H9 (cell line): ENCODE data around the gene ITGA7. TPM values are rescaled to one million over a fixed set of nuclear protein-coding genes. Genes with fewer than 3 reads are reported as not detected.

Experiments used
- DNase-seq: peaks from one replicate; pipeline ENCODE4 v3.0.0-alpha.2; 2017
- H2AFZ ChIP-seq: one replicate; pipeline ENCODE4 v1.6.1; 2013; ENCODE audit warnings: mild to moderate bottlenecking, low read length, control low read depth, moderate library complexity
- H2AK5ac ChIP-seq: 2 replicates; pipeline ENCODE4 v1.6.1; 2013; ENCODE audit warnings: low read length, control low read depth, mixed read lengths; ENCODE audit not compliant: insufficient read length
- H2BK120ac ChIP-seq: one replicate; pipeline ENCODE4 v1.6.1; 2013; ENCODE audit warnings: low read depth, mild to moderate bottlenecking, low read length, control low read depth, inconsistent platforms; ENCODE audit not compliant: poor library complexity, severe bottlenecking
- H2BK12ac ChIP-seq: 2 replicates; pipeline ENCODE4 v1.6.1; 2013; ENCODE audit warnings: low read length, control low read depth, mixed read lengths, low read depth; ENCODE audit not compliant: insufficient read length
- H2BK15ac ChIP-seq: 2 replicates; pipeline ENCODE4 v1.6.1; 2013; ENCODE audit warnings: low read depth, low read length, control low read depth
- H2BK20ac ChIP-seq: one replicate; pipeline ENCODE4 v1.6.1; 2013; ENCODE audit warnings: low read depth, mild to moderate bottlenecking, low read length, control low read depth, inconsistent platforms; ENCODE audit not compliant: poor library complexity, severe bottlenecking
- H2BK5ac ChIP-seq: 2 replicates; pipeline ENCODE4 v1.6.1; 2013; ENCODE audit warnings: low read length, control low read depth, mixed read lengths; ENCODE audit not compliant: insufficient read length
- H3K14ac ChIP-seq: 2 replicates; pipeline ENCODE4 v1.6.1; 2013; ENCODE audit warnings: low read length, control low read depth; ENCODE audit not compliant: insufficient read depth
- H3K18ac ChIP-seq: 2 replicates; pipeline ENCODE4 v1.6.1; 2013; ENCODE audit warnings: low read depth, mild to moderate bottlenecking, mixed read lengths, low read length, control low read depth; ENCODE audit not compliant: insufficient read length
- H3K23ac ChIP-seq: 2 replicates; pipeline ENCODE4 v1.6.1; 2013; ENCODE audit warnings: low read length, control low read depth, mixed read lengths, low read depth; ENCODE audit not compliant: insufficient read length
- H3K23me2 ChIP-seq: 2 replicates; pipeline ENCODE4 v1.6.1; 2013; ENCODE audit warnings: low read depth, mild to moderate bottlenecking, mixed read lengths, low read length, control low read depth; ENCODE audit not compliant: insufficient read length, poor library complexity, severe bottlenecking
- H3K27ac ChIP-seq: 2 replicates; pipeline ENCODE4 v1.5.1; 2013; ENCODE audit warnings: low read length, control low read depth, mixed read lengths, low read depth; ENCODE audit not compliant: insufficient read length
- H3K27me3 ChIP-seq: 2 replicates; pipeline ENCODE4 v1.6.1; 2013; ENCODE audit warnings: low read length, control low read depth, inconsistent platforms; ENCODE audit not compliant: insufficient read depth
- H3K4ac ChIP-seq: 2 replicates; pipeline ENCODE4 v1.6.1; 2013; ENCODE audit warnings: low read depth, mild to moderate bottlenecking, control low read depth, inconsistent platforms, low read length, moderate library complexity
- H3K4me1 ChIP-seq: 2 replicates; pipeline ENCODE4 v1.6.1; 2013; ENCODE audit warnings: low read length, control low read depth, inconsistent platforms; ENCODE audit not compliant: insufficient read depth
- H3K4me2 ChIP-seq: 2 replicates; pipeline ENCODE4 v1.6.1; 2013; ENCODE audit warnings: low read length, control low read depth, mixed read lengths; ENCODE audit not compliant: insufficient read length, insufficient read depth
- H3K56ac ChIP-seq: 2 replicates; pipeline ENCODE4 v1.6.1; 2013; ENCODE audit warnings: low read depth, mild to moderate bottlenecking, mixed read lengths, low read length, control low read depth; ENCODE audit not compliant: insufficient read length
- H3K79me1 ChIP-seq: 2 replicates; pipeline ENCODE4 v1.6.1; 2013; ENCODE audit warnings: low read depth, mild to moderate bottlenecking, moderate library complexity, low read length, control low read depth, inconsistent platforms; ENCODE audit not compliant: insufficient read depth, poor library complexity, severe bottlenecking
- H3K79me2 ChIP-seq: 2 replicates; pipeline ENCODE4 v1.6.1; 2013; ENCODE audit warnings: low read length, control low read depth, inconsistent platforms; ENCODE audit not compliant: insufficient read depth
- H3K9ac ChIP-seq: 2 replicates; pipeline ENCODE4 v1.6.1; 2013; ENCODE audit warnings: low read length, control low read depth, mixed read lengths; ENCODE audit not compliant: insufficient read length; ENCODE audit errors: extremely low read depth
- H3K9me3 ChIP-seq: one replicate; pipeline ENCODE4 v1.6.1; 2013; ENCODE audit warnings: low read depth, low read length, inconsistent platforms; ENCODE audit not compliant: control insufficient read depth
- H3T11ph ChIP-seq: one replicate; pipeline ENCODE4 v1.6.1; 2013; ENCODE audit warnings: mild to moderate bottlenecking, low read length, control low read depth, inconsistent platforms
- H4K20me1 ChIP-seq: one replicate; pipeline ENCODE4 v1.6.1; 2013; ENCODE audit not compliant: control insufficient read depth, insufficient read length, insufficient read depth
- H4K5ac ChIP-seq: 2 replicates; pipeline ENCODE4 v1.6.1; 2013; ENCODE audit warnings: low read depth, mild to moderate bottlenecking, mixed read lengths, low read length, control low read depth; ENCODE audit not compliant: insufficient read length
- H4K8ac ChIP-seq: replicated peaks from 2 replicates; pipeline ENCODE4 v1.6.1; 2013; ENCODE audit warnings: low read length, control low read depth, mixed read lengths, low read depth; ENCODE audit not compliant: insufficient read length
- H4K91ac ChIP-seq: 2 replicates; pipeline ENCODE4 v1.6.1; 2013; ENCODE audit warnings: low read depth, mild to moderate bottlenecking, moderate library complexity, mixed read lengths, low read length, control low read depth; ENCODE audit not compliant: insufficient read length
- H3K27ac Mint-ChIP-seq, 3 experiments: 2 replicates in 2 of 3; 3 replicates in 1 of 3; pipeline ENCODE4 v1.8.0; 2020 to 2021; ENCODE audit warnings: mixed read lengths in 3 of 3, mild to moderate bottlenecking in 1 of 3, moderate library complexity in 1 of 3
- H3K27me3 Mint-ChIP-seq: 2 replicates; pipeline ENCODE4 v1.8.0; 2021; ENCODE audit warnings: low read depth, mild to moderate bottlenecking, moderate library complexity, mixed read lengths
- H3K36me3 Mint-ChIP-seq, 3 experiments: 2 replicates in 2 of 3; 3 replicates in 1 of 3; pipeline ENCODE4 v1.8.0; 2020 to 2021; ENCODE audit warnings: low read depth in 3 of 3, mixed read lengths in 3 of 3; ENCODE audit not compliant: insufficient read depth in 1 of 3
- H3K4me1 Mint-ChIP-seq, 2 experiments: 2 replicates each; pipeline ENCODE4 v1.8.0; 2020; ENCODE audit warnings: mixed read lengths in 2 of 2
- H3K4me3 Mint-ChIP-seq, 2 experiments: 2 replicates in 1 of 2; 3 replicates in 1 of 2; pipeline ENCODE4 v1.8.0; 2020 to 2021; ENCODE audit warnings: mild to moderate bottlenecking in 2 of 2, mixed read lengths in 2 of 2, moderate library complexity in 1 of 2
- H3K9me3 Mint-ChIP-seq, 2 experiments: 2 replicates in 1 of 2; 3 replicates in 1 of 2; pipeline ENCODE4 v1.8.0; 2020; ENCODE audit warnings: mild to moderate bottlenecking in 2 of 2, mixed read lengths in 2 of 2, moderate library complexity in 1 of 2
- WGBS: extraction: QIAGEN DNeasy Blood & Tissue Kit; methylation state at CpG from one replicate; pipeline ENCODE4 v1.1.7; 2013; ENCODE audit warnings: missing lambda C conversion rate, low lambda C conversion rate, mixed read lengths; ENCODE audit not compliant: insufficient read length; ENCODE audit errors: extremely low coverage; 5-methylcytosine and 5-hydroxymethylcytosine counted together
- total RNA-seq: library from RNA; stranded (reverse); gene quantifications from 2 replicates; pipeline ENCODE4 v1.2.1, GENCODE V29; 2021
- TF ChIP-seq, protein P1 (sequence below): fragments of 200-600 bp; sonication (generic); conservative IDR thresholded peaks from 3 replicates; pipeline ENCODE4 v1.8.0; 2021; ENCODE audit warnings: antibody characterized with exemption, mild to moderate bottlenecking

The ITGA7 gene
- total RNA-seq, 1 experiment from 2014 or later, result 119 TPM

DNA sequence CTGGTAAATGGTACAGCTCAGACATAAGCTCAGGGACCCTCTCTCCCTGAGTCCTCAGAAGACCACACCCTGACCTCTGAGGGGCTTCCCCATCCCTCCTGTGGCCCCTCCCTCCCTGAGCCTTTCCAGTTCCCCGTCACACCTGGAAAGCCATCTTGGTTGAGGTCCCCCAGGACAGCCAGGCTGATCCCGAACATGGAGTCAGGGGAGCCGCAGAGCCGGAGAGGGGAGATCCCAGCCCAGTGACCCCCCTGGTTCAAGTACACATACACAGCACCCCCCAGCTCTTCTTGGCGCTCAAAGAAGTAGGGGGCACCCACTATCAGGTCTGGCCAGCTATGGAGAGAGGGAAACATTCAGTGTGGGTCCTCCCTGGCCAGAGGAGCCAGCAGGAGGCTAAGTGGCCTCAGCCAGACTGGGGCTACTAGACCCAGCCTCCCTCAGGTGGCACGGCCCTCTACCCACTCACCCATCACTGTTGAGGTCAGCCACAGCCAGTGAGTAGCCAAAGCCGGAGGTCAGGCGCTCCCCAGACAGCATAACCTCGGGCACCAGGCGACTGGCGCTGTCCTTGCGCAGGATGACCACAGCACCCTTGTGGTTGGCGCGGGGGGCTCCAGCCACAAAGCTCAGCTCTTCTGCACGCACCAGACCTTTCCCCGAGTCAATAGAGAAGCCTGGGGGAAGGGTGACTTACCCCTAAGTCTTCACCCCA is 9.3 kb downstream of the ITGA7 start:
- H2AK5ac ChIP-seq, result no peak overlapping the region
- H3K23me2 ChIP-seq, result no peaks in the 10 kb centered on the region
- no peak overlapping the region for H3K4ac ChIP-seq
- no peak overlapping the region for H2BK5ac ChIP-seq
- no peak overlapping the region for H3K18ac ChIP-seq
- no peak overlapping the region for H3K27ac Mint-ChIP-seq
- TF ChIP-seq, protein P1, sequence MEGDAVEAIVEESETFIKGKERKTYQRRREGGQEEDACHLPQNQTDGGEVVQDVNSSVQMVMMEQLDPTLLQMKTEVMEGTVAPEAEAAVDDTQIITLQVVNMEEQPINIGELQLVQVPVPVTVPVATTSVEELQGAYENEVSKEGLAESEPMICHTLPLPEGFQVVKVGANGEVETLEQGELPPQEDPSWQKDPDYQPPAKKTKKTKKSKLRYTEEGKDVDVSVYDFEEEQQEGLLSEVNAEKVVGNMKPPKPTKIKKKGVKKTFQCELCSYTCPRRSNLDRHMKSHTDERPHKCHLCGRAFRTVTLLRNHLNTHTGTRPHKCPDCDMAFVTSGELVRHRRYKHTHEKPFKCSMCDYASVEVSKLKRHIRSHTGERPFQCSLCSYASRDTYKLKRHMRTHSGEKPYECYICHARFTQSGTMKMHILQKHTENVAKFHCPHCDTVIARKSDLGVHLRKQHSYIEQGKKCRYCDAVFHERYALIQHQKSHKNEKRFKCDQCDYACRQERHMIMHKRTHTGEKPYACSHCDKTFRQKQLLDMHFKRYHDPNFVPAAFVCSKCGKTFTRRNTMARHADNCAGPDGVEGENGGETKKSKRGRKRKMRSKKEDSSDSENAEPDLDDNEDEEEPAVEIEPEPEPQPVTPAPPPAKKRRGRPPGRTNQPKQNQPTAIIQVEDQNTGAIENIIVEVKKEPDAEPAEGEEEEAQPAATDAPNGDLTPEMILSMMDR, result no peak
- no peak overlapping the region for H3K4me3 Mint-ChIP-seq
- H2BK120ac ChIP-seq, result no peak overlapping the region
- H3K36me3 Mint-ChIP-seq, result peaks cover 25 to 51% (median 48%) of the 10 kb centered on the region in 3 experiments
- H3K9me3 Mint-ChIP-seq, result no peaks in the 10 kb centered on the region
- no peaks in the 10 kb centered on the region for H3K79me2 ChIP-seq
- H3K9me3 ChIP-seq, result no peaks in the 10 kb centered on the region
- no peak overlapping the region for H2BK15ac ChIP-seq
- H3K4me1 ChIP-seq, result no peaks in the 10 kb centered on the region
- no peak overlapping the region for H2BK20ac ChIP-seq
- H3K79me1 ChIP-seq, result no peaks in the 10 kb centered on the region
- H3T11ph ChIP-seq, result no peak overlapping the region
- no peaks in the 10 kb centered on the region for H4K20me1 ChIP-seq
- no peak overlapping the region for H3K23ac ChIP-seq
- no peak overlapping the region for H3K9ac ChIP-seq
- H4K91ac ChIP-seq, result no peak overlapping the region
- H3K14ac ChIP-seq, result no peak overlapping the region
- no peak overlapping the region for H2AFZ ChIP-seq
- H2BK12ac ChIP-seq, result no peak overlapping the region
- no peak overlapping the region for H4K5ac ChIP-seq
- no peak for DNase-seq
- WGBS, result no CpG with 5 or more reads among the region's 16 CpGs
- H3K27me3 ChIP-seq, result no peaks in the 10 kb centered on the region; the same call in 1 of the 2 replicates
- no peak overlapping the region for H3K27ac ChIP-seq
- H4K8ac ChIP-seq, result no peak overlapping the region
- no peaks in the 10 kb centered on the region for H3K4me1 Mint-ChIP-seq
- H3K56ac ChIP-seq, result no peak overlapping the region
- H3K4me2 ChIP-seq, result no peak overlapping the region
- no peaks in the 10 kb centered on the region for H3K27me3 Mint-ChIP-seq
